Endothelial cell of umbilical vein (primary cell): Measurements from ENCODE around the gene VAV3.

ENCODE experiments used
- EZH2 ChIP-seq: IDR thresholded peaks from 2 replicates; pipeline ENCODE4 v1.6.1; 2012; ENCODE audit warnings: borderline replicate concordance, low read depth, mild to moderate bottlenecking, moderate library complexity, low read length, inconsistent platforms; ENCODE audit not compliant: severe bottlenecking
- GATA2 ChIP-seq: IDR thresholded peaks from 2 replicates; pipeline ENCODE4 v1.7.0; 2011; ENCODE audit warnings: low read depth, mild to moderate bottlenecking, moderate library complexity, mixed read lengths, low read length; ENCODE audit not compliant: insufficient read length, insufficient read depth
- JUN ChIP-seq: IDR thresholded peaks from 2 replicates; pipeline ENCODE4 v1.6.1; 2011; ENCODE audit warnings: borderline replicate concordance, low read depth; ENCODE audit not compliant: insufficient read length, insufficient read depth
- MYC ChIP-seq: IDR thresholded peaks from one replicate; pipeline ENCODE4 v1.6.1; 2011; ENCODE audit warnings: mild to moderate bottlenecking, low read depth, low read length
- POLR2A ChIP-seq: IDR thresholded peaks from 2 replicates; pipeline ENCODE4 v1.6.1; 2012; ENCODE audit warnings: low read depth, mild to moderate bottlenecking, control low read depth, low read length
- POLR2AphosphoS5 ChIP-seq: IDR thresholded peaks from 2 replicates; pipeline ENCODE4 v1.6.1; 2012; ENCODE audit warnings: low read depth, mild to moderate bottlenecking, control low read depth, low read length, moderate library complexity; ENCODE audit not compliant: insufficient read depth
- TF ChIP-seq, protein P1 (sequence below), 2 donors: IDR thresholded peaks; 1 replicate in 1 of 2; 2 replicates in 1 of 2; pipeline ENCODE4 v1.5.1; 2011; ENCODE audit warnings: low read length in 2 of 2, mild to moderate bottlenecking in 2 of 2, moderate library complexity in 2 of 2, control low read depth in 1 of 2, inconsistent platforms in 1 of 2, low read depth in 1 of 2; ENCODE audit not compliant: insufficient read depth in 1 of 2; ENCODE audit errors: extremely low read depth in 1 of 2
- TF ChIP-seq, protein P2 (sequence below): IDR thresholded peaks from 2 replicates; pipeline ENCODE4 v1.6.1; 2011; ENCODE audit not compliant: insufficient read depth, insufficient read length

DNA sequence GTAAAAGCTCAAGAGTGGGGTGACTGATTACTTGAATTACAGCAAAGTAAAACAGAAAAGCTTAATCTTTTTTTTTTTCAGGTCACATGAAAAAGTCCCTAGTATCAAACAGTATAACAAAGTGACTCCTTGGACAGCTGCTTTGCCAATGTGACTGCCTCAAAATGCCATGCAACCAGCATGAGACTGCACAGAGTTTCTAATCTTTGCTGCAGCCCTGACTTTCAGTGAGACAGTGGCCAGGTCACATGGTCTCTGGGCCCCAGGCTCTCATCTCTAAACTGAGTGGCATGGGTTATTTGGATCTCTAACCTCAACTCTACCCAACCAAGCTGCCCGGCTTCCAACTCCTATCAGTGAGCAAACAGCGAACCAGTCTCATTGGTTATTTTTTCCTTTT, 169.0 kb downstream of the VAV3 start:
- TF ChIP-seq, protein P1, sequence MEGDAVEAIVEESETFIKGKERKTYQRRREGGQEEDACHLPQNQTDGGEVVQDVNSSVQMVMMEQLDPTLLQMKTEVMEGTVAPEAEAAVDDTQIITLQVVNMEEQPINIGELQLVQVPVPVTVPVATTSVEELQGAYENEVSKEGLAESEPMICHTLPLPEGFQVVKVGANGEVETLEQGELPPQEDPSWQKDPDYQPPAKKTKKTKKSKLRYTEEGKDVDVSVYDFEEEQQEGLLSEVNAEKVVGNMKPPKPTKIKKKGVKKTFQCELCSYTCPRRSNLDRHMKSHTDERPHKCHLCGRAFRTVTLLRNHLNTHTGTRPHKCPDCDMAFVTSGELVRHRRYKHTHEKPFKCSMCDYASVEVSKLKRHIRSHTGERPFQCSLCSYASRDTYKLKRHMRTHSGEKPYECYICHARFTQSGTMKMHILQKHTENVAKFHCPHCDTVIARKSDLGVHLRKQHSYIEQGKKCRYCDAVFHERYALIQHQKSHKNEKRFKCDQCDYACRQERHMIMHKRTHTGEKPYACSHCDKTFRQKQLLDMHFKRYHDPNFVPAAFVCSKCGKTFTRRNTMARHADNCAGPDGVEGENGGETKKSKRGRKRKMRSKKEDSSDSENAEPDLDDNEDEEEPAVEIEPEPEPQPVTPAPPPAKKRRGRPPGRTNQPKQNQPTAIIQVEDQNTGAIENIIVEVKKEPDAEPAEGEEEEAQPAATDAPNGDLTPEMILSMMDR (IDR thresholded peaks at IDR 0.05; ENCODE audit: extremely low read depth in 1 of 2, insufficient read depth in 1 of 2, low read depth in 1 of 2, low read length in 2 of 2) = no peak
- TF ChIP-seq POLR2A (no peak), POLR2AphosphoS5 (no peak), EZH2 (no peak), MYC (no peak), GATA2 (no peak), JUN (no peak)
- TF ChIP-seq, protein P2, sequence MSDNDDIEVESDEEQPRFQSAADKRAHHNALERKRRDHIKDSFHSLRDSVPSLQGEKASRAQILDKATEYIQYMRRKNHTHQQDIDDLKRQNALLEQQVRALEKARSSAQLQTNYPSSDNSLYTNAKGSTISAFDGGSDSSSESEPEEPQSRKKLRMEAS = no peak
